Stomach (tissue), 9 donors: Measurements from ENCODE around the gene PKN3. TPM values are rescaled to one million over a fixed set of nuclear protein-coding genes. Genes with fewer than 3 reads are reported as not detected.

ENCODE experiments used
- DNase-seq, 2 donors: peaks; one replicate each; pipeline versions ENCODE4 v3.0.0 to v3.0.0-alpha.2; 2013 to 2019
- H3K27ac ChIP-seq, 5 donors: fragments of 200-600 bp in 4 of 5; sonication (generic) in 4 of 5; one replicate each; pipeline ENCODE4 v1.5.1; 2013 to 2019; ENCODE audit warnings: mild to moderate bottlenecking in 1 of 5, moderate library complexity in 1 of 5
- H3K27me3 ChIP-seq, 3 donors: fragments of 200-600 bp; sonication (generic); one replicate each; pipeline ENCODE4 v1.5.1; 2017 to 2019; ENCODE audit warnings: mixed run types in 1 of 3
- H3K36me3 ChIP-seq, 4 donors: fragments of 200-600 bp; sonication (generic); 1 replicate in 3 of 4; 2 replicates in 1 of 4; pipeline ENCODE4 v1.5.1; 2016 to 2019
- H3K4me1 ChIP-seq, 4 donors: fragments of 200-600 bp; sonication (generic); one replicate each; pipeline ENCODE4 v1.5.1; 2016 to 2019
- H3K4me3 ChIP-seq, 4 donors: fragments of 200-600 bp; sonication (generic) in 3 of 4; one replicate each; pipeline ENCODE4 v1.5.1; 2016 to 2019; ENCODE audit warnings: mild to moderate bottlenecking in 1 of 4
- H3K9me3 ChIP-seq, 4 donors: fragments of 200-600 bp; sonication (generic); one replicate each; pipeline ENCODE4 v1.5.1; 2016 to 2019
- CTCF ChIP-seq, 7 experiments: fragments of 450-650 bp in 4 of 7; fragments of 200-600 bp in 3 of 7; sonication (generic) in 3 of 7; IDR thresholded peaks; one replicate each; pipeline ENCODE4 v1.5.1; 2016 to 2019; ENCODE audit warnings: antibody characterized with exemption in 7 of 7, control low read depth in 2 of 7, mild to moderate bottlenecking in 1 of 7
- EP300 ChIP-seq: sonication (generic); formaldehyde crosslinking; IDR thresholded peaks from one replicate; pipeline ENCODE4 v1.6.1; 2017; ENCODE audit warnings: antibody characterized with exemption
- POLR2A ChIP-seq, 4 donors: fragments of 450-650 bp; IDR thresholded peaks; one replicate each; pipeline ENCODE4 v1.6.1; 2016; ENCODE audit warnings: antibody characterized with exemption in 4 of 4, control low read depth in 2 of 4, mild to moderate bottlenecking in 1 of 4, moderate library complexity in 1 of 4
- POLR2AphosphoS5 ChIP-seq, 3 donors: sonication (generic); formaldehyde crosslinking; IDR thresholded peaks; one replicate each; pipeline ENCODE4 v1.6.1; 2016; ENCODE audit warnings: antibody characterized with exemption in 3 of 3
- WGBS, 5 donors: extraction: QIAGEN DNeasy Blood & Tissue Kit in 3 of 5; methylation state at CpG; one replicate each; pipeline versions ENCODE4 v1.1.5 to v1.1.7; 2013 to 2018; 5-methylcytosine and 5-hydroxymethylcytosine counted together
- intact Hi-C: fragments of 100-400 bp; cut with DNase I; formaldehyde crosslinking; loops from one replicate; pipeline ENCODE4 v1.15.1; 2023; ENCODE audit warnings: low total_unique reads
- polyA plus RNA-seq, 3 donors: library from polyadenylated mRNA; stranded (reverse); fragments of 200-250 nt; gene quantifications; one replicate each; pipeline ENCODE4 v1.2.3, GENCODE V29; 2013
- total RNA-seq, 5 donors: library from RNA; depleted of rRNA; stranded (reverse); fragments of >200 nt; gene quantifications; one replicate each; pipeline versions ENCODE4 v1.1.0 to v1.2.3, GENCODE V29; 2014 to 2016
- donor health status: healthy with polysubstance abuse.
- donor health status: Bipolar disorder and iron deficiency.
- donor health status: healthy.

PKN3 gene
- total and polyA plus RNA-seq, 8 donors: 5.0 to 23.2 (median 8.5) TPM

GRCh38 chr9:128727640-128728248 lies 25.4 kb downstream of the PKN3 start:
- H3K4me3 ChIP-seq: no peak overlapping the region
- H3K27me3 ChIP-seq: no peaks in the 10 kb centered on the region
- intact Hi-C loops: no loop called here
- DNase-seq: no peak
- H3K36me3 ChIP-seq: peaks cover 4 to 35% (median 33%) of the 10 kb centered on the region in 4 donors
- WGBS, 5 donors: 85 to 95% (median 89%) methylated on average over 5 of the region's 5 CpGs
- H3K9me3 ChIP-seq: no peaks in the 10 kb centered on the region
- H3K27ac ChIP-seq: no peak overlapping the region
- H3K4me1 ChIP-seq: peaks cover 14 to 21% (median 20%) of the 10 kb centered on the region in 4 donors
- TF ChIP-seq POLR2AphosphoS5 (IDR thresholded peaks at IDR 0.05) (no peak), POLR2A (IDR thresholded peaks at IDR 0.05) (no peak), CTCF (IDR thresholded peaks at IDR 0.05) (no peak), EP300 (no peak)

- Histone ChIP-seq H3K27ac (no peak overlapping the region), H3K36me3 (peaks cover 4 to 40% (median 37%) of the 10 kb centered on the region in 4 donors), H3K9me3 (no peaks in the 10 kb centered on the region), H3K4me3 (no peak overlapping the region), H3K27me3 (no peaks in the 10 kb centered on the region), H3K4me1 (peaks cover 9 to 17% (median 15%) of the 10 kb centered on the region in 4 donors)
- no peak for DNase-seq
- 60 to 78% (median 74%) methylated on average over 7 of the region's 7 CpGs for WGBS, 5 donors
- TF ChIP-seq EP300 (no peak), POLR2A (IDR thresholded peaks at IDR 0.05) (no peak), CTCF (IDR thresholded peaks at IDR 0.05) (no peak), POLR2AphosphoS5 (IDR thresholded peaks at IDR 0.05) (no peak)
- intact Hi-C loops: no loop called here
These were observed 26.0 kb downstream of the PKN3 start for GRCh38 chr9:128728298-128728697.

- no peaks in the 10 kb centered on the region for H3K9me3 ChIP-seq
- no peak overlapping the region for H3K27ac ChIP-seq
- peaks cover 6 to 13% (median 8%) of the 10 kb centered on the region in 4 donors for H3K4me1 ChIP-seq
- peak in 1 of 2 donors; percentile 2 for DNase-seq
- WGBS, 5 donors: 74 to 85% (median 78%) methylated on average over 5 of the region's 5 CpGs
- peaks cover 5 to 44% (median 39%) of the 10 kb centered on the region in 4 donors for H3K36me3 ChIP-seq
- H3K4me3 ChIP-seq: no peak overlapping the region
- H3K27me3 ChIP-seq: no peaks in the 10 kb centered on the region
- intact Hi-C loops: no loop called here
- no peak for TF ChIP-seq CTCF (IDR thresholded peaks at IDR 0.05)
- no peak for TF ChIP-seq POLR2A (IDR thresholded peaks at IDR 0.05)
- no peak for TF ChIP-seq POLR2AphosphoS5 (IDR thresholded peaks at IDR 0.05)
- TF ChIP-seq EP300: no peak
These were observed 27.0 kb downstream of the PKN3 start for GRCh38 chr9:128729302-128729701.

- no peak overlapping the region for H3K4me3 ChIP-seq
- peaks cover 0 to 7% (median 2%) of the 10 kb centered on the region in 4 donors for H3K4me1 ChIP-seq
- intact Hi-C loops: no loop called here
- H3K36me3 ChIP-seq: peaks cover 8 to 50% (median 46%) of the 10 kb centered on the region in 4 donors
- no peak for DNase-seq
- 90 to 94% (median 93%) methylated on average over 24 to 27 of the region's 27 CpGs for WGBS, 5 donors
- H3K27ac ChIP-seq: no peak overlapping the region
- H3K9me3 ChIP-seq: no peaks in the 10 kb centered on the region
- TF ChIP-seq EP300: no peak
- H3K27me3 ChIP-seq: no peaks in the 10 kb centered on the region
These were observed 27.6 kb downstream of the PKN3 start for GRCh38 chr9:128729766-128730517.
